Keratinocyte (primary cell): Measurements from ENCODE around the gene CCDC170. TPM values are rescaled to one million over a fixed set of nuclear protein-coding genes. Genes with fewer than 3 reads are reported as not detected.

Source experiments
- DNase-seq: peaks from one replicate; pipeline ENCODE4 v3.0.0-alpha.2; 2011; ENCODE audit warnings: low read depth, missing footprints, low spot score
- FAIRE-seq: peaks from 2 replicates; lab custom pipeline; 2011; peaks lifted over from hg19 to GRCh38; lab: Jason Lieb, UNC
- H2AFZ ChIP-seq: 2 replicates; pipeline ENCODE4 v1.6.0; 2012; ENCODE audit warnings: low read length, control low read depth, inconsistent platforms; ENCODE audit not compliant: control insufficient read depth
- H3K27ac ChIP-seq: 2 replicates; pipeline ENCODE4 v1.5.1; 2011; ENCODE audit warnings: low read length; ENCODE audit not compliant: control insufficient read depth, insufficient read depth
- H3K27me3 ChIP-seq: 3 replicates; pipeline ENCODE4 v1.6.0; 2011; ENCODE audit warnings: low read length; ENCODE audit not compliant: control insufficient read depth, insufficient read depth; ENCODE audit errors: extremely low read depth
- H3K36me3 ChIP-seq, 2 experiments: 2 replicates in 1 of 2; 3 replicates in 1 of 2; pipeline ENCODE4 v1.5.1; 2011; ENCODE audit warnings: low read length in 2 of 2, mild to moderate bottlenecking in 1 of 2; ENCODE audit not compliant: control insufficient read depth in 2 of 2, insufficient read depth in 2 of 2; ENCODE audit errors: extremely low read depth in 1 of 2
- H3K4me1 ChIP-seq: 3 replicates; pipeline ENCODE4 v1.5.1; 2011; ENCODE audit warnings: low read length; ENCODE audit not compliant: control insufficient read depth, insufficient read depth; ENCODE audit errors: extremely low read depth
- H3K4me2 ChIP-seq: 3 replicates; pipeline ENCODE4 v1.6.0; 2011; ENCODE audit warnings: low read depth, low read length; ENCODE audit not compliant: control insufficient read depth, insufficient read depth; ENCODE audit errors: extremely low read depth
- H3K4me3 ChIP-seq, 3 experiments: fragments of 200-600 bp in 1 of 3; sonication (generic) in 1 of 3; 2 replicates in 2 of 3; 3 replicates in 1 of 3; pipeline ENCODE4 v1.5.1; 2011 to 2016; ENCODE audit warnings: low read length in 3 of 3, mild to moderate bottlenecking in 3 of 3, control low read depth in 2 of 3, inconsistent platforms in 1 of 3, low read depth in 1 of 3, mixed read lengths in 1 of 3, mixed run types in 1 of 3, moderate library complexity in 1 of 3; ENCODE audit not compliant: control insufficient read depth in 2 of 3, insufficient read depth in 2 of 3; ENCODE audit errors: extremely low read depth in 1 of 3
- H3K79me2 ChIP-seq: 2 replicates; pipeline ENCODE4 v1.6.0; 2012; ENCODE audit warnings: low read length; ENCODE audit not compliant: control insufficient read depth, insufficient read depth
- H3K9ac ChIP-seq: 3 replicates; pipeline ENCODE4 v1.6.0; 2011; ENCODE audit warnings: low read length; ENCODE audit not compliant: control insufficient read depth, insufficient read depth; ENCODE audit errors: extremely low read depth
- H3K9me1 ChIP-seq: 3 replicates; pipeline ENCODE4 v1.6.0; 2011; ENCODE audit warnings: low read length; ENCODE audit not compliant: control insufficient read depth, insufficient read depth; ENCODE audit errors: extremely low read depth
- H3K9me3 ChIP-seq: 2 replicates; pipeline ENCODE4 v1.5.1; 2012; ENCODE audit warnings: low read depth, low read length; ENCODE audit not compliant: control insufficient read depth
- H4K20me1 ChIP-seq: 3 replicates; pipeline ENCODE4 v1.6.0; 2011; ENCODE audit warnings: low read length; ENCODE audit not compliant: control insufficient read depth, insufficient read depth; ENCODE audit errors: extremely low read depth
- CTCF ChIP-seq, 3 experiments: IDR thresholded peaks in 1 of 3; conservative IDR thresholded peaks in 1 of 3; optimal IDR thresholded peaks in 1 of 3; 2 replicates in 2 of 3; 3 replicates in 1 of 3; pipeline versions ENCODE3 to v1.5.1; 2011; ENCODE audit warnings: low read length in 3 of 3, mild to moderate bottlenecking in 3 of 3, moderate library complexity in 2 of 3, control low read depth in 1 of 3, inconsistent platforms in 1 of 3; ENCODE audit not compliant: insufficient read depth in 2 of 3; ENCODE audit errors: extremely low read depth in 1 of 3
- EZH2 ChIP-seq: IDR thresholded peaks from one replicate; pipeline ENCODE4 v1.6.1; 2012; ENCODE audit warnings: inconsistent platforms, mild to moderate bottlenecking, low read length, moderate library complexity
- dilution Hi-C: fragments of 300-500 bp; cut with MboI; formaldehyde crosslinking; loops from one replicate; pipeline ENCODE4 v1.7.0; 2020; ENCODE audit warnings: low sequenced_read_pairs; ENCODE audit not compliant: extremely low pct_ligation_motif_present
- polyA plus RNA-seq, 5 experiments: library from polyadenylated mRNA; depleted of rRNA in 3 of 5; stranded (reverse) in 3 of 5; stranded (forward) in 1 of 5; unstranded in 1 of 5; fragments of >200 nt; gene quantifications; 1 replicate in 1 of 5; 2 replicates in 3 of 5; 3 replicates in 1 of 5; pipeline versions ENCODE4 v1.2.1 to v1.2.3, GENCODE V29; 2011 to 2012; ENCODE audit warnings: missing spikeins in 2 of 5, low read depth in 1 of 5, low replicate concordance in 1 of 5

CCDC170 gene
- polyA plus RNA-seq, 1 donor (not counting 4 experiments of a cell fraction or from before 2014, with no cell fraction given): 0.10 TPM

DNA sequence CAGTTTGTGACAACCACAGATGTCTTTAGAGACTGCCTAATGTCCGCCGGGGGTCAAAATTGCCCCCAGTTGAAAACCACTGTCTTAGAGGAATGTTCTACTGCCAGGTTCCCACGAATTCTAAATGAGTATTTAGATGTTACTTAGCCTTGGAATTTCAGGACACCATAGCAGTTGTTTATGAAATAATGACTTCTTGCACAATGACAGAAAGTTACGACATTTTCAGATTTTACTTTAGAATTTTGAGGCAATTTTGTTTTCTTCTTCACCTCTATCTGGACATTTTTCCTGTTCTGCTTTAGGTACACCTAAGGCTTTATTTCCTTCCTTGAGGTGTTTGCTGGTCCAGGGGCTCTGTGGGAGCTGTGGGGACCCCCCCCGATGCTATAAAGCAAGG, 83.4 kb downstream of the CCDC170 start:
- no peaks in the 10 kb centered on the region for H4K20me1 ChIP-seq
- DNase-seq: no peak
- no peak overlapping the region for H3K9ac ChIP-seq
- TF ChIP-seq EZH2: no peak
- TF ChIP-seq CTCF (optimal IDR thresholded peaks at IDR 0.05 in 1 of 3, IDR thresholded peaks at IDR 0.05 in 1 of 3, conservative IDR thresholded peaks at IDR 0.05 in 1 of 3; ENCODE audit: extremely low read depth in 1 of 3, insufficient read depth in 2 of 3, low read length in 3 of 3): no peak
- H2AFZ ChIP-seq: no peak overlapping the region
- dilution Hi-C loops: no loop called here
- H3K9me1 ChIP-seq: no peaks in the 10 kb centered on the region
- H3K36me3 ChIP-seq: no peaks in the 10 kb centered on the region
- H3K4me2 ChIP-seq: no peak overlapping the region
- no peaks in the 10 kb centered on the region for H3K9me3 ChIP-seq
- H3K4me3 ChIP-seq: no peak overlapping the region
- H3K27ac ChIP-seq: no peak overlapping the region
- FAIRE-seq: no peak
- no peaks in the 10 kb centered on the region for H3K79me2 ChIP-seq
- H3K4me1 ChIP-seq: no peaks in the 10 kb centered on the region
- no peaks in the 10 kb centered on the region for H3K27me3 ChIP-seq

DNA sequence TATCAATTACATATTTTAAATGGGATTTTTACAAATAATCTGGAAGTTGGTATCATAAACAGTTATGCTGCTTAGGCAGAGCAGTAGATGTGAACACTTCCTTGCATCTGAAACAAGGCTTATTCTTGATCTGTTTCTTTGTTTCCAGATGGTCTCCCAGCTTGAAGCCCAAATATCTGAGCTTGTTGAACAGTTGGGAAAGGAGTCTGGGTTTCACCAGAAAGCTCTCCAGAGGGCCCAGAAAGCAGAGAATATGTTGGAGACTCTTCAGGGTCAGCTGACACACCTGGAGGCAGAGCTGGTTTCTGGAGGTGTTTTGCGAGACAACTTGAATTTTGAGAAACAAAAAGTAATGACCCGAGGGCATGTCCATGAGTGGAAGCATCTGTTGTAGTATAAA, 91.9 kb downstream of the CCDC170 start:
- Histone ChIP-seq H3K9ac (no peak overlapping the region), H3K4me3 (no peak overlapping the region), H3K9me1 (no peaks in the 10 kb centered on the region), H3K9me3 (no peaks in the 10 kb centered on the region), H3K27me3 (no peaks in the 10 kb centered on the region), H3K36me3 (no peaks in the 10 kb centered on the region), H2AFZ (no peak overlapping the region), H3K79me2 (no peaks in the 10 kb centered on the region), H4K20me1 (no peaks in the 10 kb centered on the region), H3K27ac (no peak overlapping the region), H3K4me1 (no peaks in the 10 kb centered on the region), H3K4me2 (no peak overlapping the region)
- FAIRE-seq (no peak), DNase-seq (no peak)
- dilution Hi-C loops: no loop called here
- TF ChIP-seq EZH2: no peak

- TF ChIP-seq CTCF (optimal IDR thresholded peaks at IDR 0.05 in 1 of 3, IDR thresholded peaks at IDR 0.05 in 1 of 3, conservative IDR thresholded peaks at IDR 0.05 in 1 of 3; ENCODE audit: extremely low read depth in 1 of 3, insufficient read depth in 2 of 3, low read length in 3 of 3) (no peak), EZH2 (no peak)
- Histone ChIP-seq H3K4me2 (no peak overlapping the region), H3K27ac (no peak overlapping the region), H3K36me3 (no peaks in the 10 kb centered on the region), H3K4me1 (no peaks in the 10 kb centered on the region), H4K20me1 (no peaks in the 10 kb centered on the region), H3K79me2 (no peaks in the 10 kb centered on the region), H3K9me1 (no peaks in the 10 kb centered on the region), H3K4me3 (no peak overlapping the region), H3K9me3 (no peaks in the 10 kb centered on the region), H3K9ac (no peak overlapping the region), H2AFZ (no peak overlapping the region), H3K27me3 (no peaks in the 10 kb centered on the region)
- dilution Hi-C loops: no loop called here
- FAIRE-seq: no peak
- no peak for DNase-seq
These were observed 95.8 kb downstream of the CCDC170 start for GRCh38 chr6:151589667-151590066.
